Stimulated activated CD4-positive, alpha-beta T cell treated with anti-CD3 and anti-CD28 coated beads, Interleukin-4, amount 100 ng/mL, for 4 hours (primary cell): ENCODE results near the gene STX18.
"Not testable (repeated sequence)": the region's sequence is repeated elsewhere in the genome, so short reads cannot be mapped to it uniquely, and the experiment has no call there.

Experiments
- DNase-seq, 2 experiments: peaks; one replicate each; pipeline ENCODE4 v3.0.0-alpha.2; 2020

Gene STX18

DNA sequence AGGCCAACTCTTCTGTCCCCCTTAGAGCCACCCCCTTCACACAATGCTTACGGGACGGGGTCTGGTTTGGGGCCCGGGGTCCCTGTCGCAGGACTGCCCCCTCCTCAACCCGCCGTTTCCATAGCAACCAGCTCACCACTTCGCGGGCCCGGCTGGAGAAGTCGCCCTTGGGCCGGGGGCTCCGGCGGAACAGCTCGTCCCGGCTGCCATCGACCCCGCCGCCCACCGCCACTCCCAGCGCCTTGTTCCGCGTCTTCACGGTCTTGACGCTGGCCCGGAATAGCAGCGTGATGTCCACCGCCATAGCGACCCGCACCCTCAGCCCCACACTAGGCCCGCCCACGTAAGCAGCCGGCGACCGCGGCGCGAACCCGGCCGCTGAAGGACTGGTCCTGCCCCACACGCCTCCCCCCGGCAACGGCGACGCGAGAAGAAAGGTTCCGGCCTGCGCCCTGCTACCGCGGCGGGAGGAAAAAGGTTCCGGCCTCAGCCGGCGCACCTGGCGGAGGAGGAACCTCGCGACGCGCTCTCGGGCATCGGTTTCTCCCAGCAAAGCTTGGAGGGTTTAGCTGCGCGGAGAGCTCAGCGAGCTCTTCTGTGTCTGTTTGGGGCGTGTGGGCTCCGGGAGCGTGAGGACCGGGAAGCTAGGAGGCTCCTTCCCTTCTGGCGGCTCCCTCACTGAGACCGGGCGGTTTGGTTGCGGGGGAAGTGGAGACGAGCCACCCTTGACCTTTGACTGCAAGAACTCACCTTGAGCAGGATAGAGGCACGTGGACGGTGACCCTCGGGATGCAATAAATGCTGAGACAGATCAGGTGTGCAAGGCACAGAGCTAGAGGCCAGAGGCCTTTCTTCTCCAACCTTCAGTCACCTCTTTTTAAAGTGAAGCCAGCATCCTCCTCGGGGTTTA, at the start of gene STX18:
STX18 (minus strand) TSS at position 388 of the 910 bp plus-strand sequence; CDS start at position 304, 84 bp downstream.
- DNase-seq: peak; percentile 82 to 88

DNA sequence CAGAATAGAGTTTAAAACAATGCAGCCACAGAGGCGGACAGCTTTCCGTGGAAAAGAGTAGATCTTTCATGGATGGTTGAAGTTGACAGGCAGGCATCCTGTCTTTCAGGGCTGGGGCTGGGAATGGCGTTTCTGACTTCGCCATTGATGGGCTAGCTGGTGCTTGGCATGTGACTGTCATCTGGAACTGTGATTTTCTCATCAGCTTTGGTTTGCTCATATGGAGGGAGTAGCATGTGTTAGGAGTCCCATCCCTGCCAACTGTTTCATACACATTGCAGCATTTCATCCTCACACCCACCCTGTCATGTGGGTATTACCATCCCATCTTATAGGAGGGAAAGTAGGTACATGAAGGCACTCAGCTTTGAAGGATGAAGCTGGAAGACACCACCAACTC, 49.2 kb upstream of the STX18 start:
- DNase-seq: no peak

DNA sequence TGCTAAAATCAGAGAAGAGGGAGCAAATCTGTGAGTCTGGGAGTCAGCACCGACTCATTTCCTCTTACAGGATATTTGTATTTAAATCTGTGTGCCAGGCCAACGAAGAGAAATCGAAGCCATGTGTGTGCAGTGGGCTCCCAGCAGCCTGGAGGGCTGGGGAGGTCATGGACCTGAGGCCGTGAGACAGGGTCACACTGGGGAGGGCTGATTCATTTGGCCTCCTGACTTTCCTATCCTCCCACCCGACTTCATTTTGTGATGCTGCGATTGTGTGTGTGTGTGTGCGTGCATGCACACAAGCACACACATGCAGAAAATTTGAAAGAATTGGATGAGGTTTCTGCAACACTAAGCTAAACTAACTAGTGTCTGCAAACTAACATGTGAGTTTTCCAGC, 48.7 kb upstream of the STX18 start:
- no peak for DNase-seq

DNA sequence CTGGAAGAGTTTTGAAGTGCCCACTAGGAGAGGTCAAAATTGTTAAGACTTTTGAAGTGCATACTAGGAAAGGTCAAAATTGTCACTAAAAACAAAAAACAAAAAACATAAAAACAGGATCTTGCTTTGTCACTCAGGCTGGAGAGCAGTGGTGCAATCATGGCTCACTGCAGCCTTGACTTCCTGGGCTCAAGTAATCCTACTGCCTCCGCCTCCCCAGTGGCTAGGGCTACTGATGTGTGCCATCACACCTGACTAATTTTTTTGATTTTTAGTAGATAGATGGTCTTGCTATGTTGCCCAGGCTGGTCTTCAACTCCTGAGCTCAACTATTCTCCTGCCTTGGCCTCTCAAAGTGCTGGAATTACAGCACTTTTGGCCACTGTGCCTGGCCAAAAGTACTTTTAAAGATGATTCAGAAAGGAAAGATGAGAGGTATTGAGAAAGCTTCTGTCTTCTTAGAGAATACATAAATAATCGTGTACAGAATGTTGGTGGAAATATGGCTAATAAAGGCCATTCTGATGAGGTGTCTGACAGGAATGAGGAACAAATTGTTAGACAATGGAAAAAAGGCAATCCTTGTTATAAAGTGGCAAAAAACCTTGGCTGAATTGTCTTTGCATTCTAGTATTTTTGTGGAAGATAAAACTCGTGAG, 43.3 kb upstream of the STX18 start:
- DNase-seq: no peak

DNA sequence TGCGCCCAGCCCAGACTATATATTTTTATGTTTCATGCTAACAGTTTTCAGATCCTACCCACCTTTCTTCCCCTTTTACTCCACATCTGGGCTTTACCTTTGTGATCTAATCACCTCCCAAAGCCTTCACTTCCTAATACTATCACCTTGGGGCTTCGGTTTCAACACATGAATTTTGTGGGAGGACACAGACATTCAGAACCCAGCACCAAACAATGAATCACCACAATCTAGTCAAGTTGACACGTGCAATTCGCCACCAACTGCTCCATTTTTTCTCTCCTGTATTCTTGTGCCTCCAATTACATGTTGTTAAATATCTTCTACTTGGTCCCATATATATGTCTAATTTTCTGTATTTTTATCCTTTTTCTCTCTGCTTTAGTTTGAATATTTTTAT, 41.8 kb upstream of the STX18 start:
- no peak for DNase-seq

DNA sequence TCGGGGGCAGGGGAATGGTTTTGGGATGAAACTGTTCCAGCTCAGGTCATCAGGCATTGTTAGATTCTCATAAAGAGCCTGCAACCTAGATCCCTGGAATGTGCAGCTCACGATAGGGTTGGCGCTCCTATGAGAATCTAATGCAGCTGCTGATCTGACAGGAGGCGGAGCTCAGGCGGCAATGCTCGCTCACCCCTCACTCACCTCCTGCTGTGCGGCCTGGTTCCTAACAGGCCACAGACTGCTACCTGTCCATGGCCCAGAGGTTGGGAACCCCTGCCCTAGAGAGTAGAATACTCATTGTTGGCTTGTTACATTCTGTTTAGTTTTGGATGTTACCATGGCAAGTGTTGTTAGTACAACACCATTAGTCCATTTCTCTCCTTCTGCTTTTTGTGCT, 40.8 kb upstream of the STX18 start:
- no peak for DNase-seq

DNA sequence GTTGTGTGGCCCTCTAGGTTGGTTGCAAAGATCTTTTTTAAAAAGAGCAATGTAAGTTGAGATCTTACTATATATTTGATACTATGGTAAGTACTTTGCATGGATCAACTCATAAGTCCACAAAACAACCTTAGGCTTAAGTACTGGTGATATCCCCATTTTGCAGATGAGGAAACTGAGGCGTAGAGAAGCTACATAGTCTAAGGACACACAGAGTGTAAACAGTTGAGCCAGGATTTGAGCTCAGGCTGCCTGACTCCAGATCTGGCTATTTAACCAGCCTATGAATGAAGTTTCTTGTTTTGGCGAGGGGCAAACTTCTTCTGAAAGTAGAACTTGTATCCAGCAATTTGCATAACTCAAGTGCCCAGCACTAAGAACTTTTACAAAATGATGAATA, 38.6 kb upstream of the STX18 start:
- no peak for DNase-seq

DNA sequence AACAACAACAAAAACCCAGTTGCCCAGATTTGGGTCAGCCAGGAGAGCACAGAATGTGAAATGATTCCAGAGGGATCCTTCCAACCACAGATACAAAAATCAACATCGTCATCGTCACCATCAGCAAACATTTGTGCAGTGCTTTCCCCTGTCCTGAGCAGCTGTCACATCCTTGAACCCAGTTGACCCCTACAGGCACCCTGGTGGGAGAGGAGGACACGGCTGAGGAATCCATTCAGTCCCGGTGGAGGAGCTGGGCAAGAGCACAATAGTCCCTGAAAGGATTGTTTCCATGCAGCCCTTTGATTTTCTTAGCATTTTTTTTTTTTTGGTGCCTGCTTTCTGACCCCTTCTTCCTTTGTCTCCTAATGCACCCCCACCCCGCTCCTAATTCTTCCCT, 37.1 kb upstream of the STX18 start:
- DNase-seq: no peak

DNA sequence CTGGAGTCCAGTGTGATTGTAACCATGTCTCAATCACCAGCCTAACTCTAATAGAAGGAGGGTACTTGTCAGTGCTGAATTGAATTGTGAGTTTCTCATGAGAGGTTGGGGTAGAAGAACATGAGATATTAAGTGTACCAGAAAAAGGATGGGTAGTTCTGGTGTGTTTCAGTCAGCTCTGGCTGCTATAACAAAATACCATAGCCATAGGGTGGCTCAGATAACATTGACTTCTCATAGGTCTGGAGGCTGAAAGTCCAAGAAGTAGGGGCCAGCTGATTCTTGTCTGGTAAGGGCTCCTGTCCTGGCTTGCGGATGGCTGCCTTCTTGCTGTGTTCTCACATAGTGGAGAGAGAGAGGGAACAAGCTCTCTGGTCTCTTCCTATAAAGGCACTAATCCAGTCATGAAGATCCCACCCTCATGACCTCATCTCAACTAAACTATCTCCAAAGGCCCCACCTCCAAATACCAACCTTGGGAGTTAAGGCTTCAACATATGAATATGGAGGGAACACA, 35.6 kb upstream of the STX18 start:
- no peak for DNase-seq

DNA sequence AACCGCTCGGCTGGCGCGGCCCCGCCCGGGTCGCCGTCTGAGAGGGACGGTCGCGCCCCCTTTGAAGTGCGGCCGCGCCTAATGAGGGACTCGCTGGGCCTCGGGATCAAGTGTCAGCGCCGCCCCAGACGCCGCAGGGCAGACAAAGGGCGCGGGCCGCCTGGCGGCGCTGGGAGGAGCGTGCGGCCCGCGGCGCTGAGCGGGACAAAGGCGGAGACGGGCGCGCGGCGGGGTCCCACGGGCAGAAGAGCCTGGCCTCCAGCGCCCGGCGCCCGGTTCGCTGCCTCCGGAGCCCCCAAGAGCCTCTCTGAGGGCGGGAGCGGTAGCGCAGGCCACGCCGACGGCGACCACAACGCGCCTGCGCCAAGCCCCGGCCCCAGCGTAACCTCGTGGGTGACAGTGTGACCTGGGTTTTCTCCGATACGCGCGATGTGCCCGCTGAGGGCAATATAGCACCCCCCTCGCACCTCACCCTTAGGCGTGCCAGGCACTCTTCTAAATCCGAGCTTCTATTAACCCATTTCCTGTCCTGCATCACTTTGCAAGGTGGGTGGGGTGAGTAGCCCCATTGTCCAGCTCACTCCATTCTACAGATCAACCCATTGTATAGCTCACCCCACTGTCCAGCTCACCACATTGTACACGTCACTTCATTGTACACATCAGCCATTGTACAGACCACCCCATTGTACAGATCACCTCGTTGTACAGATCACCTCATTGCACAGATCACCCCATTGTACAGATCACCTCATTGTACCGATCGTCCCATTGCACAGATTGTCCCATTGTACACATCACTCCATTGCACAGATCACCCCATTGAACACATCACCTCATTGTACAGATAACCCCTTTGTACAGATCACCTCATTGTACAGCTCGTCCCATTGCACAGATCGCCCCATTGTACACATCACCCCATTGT, 33.7 kb upstream of the STX18 start:
- DNase-seq: peak; percentile 65 to 68

DNA sequence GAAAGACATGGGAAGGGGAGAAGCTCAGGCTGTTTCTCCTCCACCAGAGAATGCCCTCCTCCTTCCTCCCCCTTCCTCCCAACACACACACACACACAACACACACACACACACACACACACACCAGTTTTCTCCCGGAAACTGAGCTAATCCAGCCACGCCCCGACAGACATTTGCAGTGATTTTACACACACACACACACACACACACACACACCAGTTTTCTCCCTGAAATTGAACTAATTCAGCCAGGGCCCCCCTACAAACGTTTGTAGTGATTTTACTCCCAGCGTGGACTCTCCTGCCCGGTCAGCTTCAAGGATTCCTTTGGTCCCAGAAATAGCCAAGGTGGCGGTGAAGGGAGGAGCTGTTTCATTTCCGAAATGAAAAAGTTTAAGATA, 32.9 kb upstream of the STX18 start:
- peak in 1 of 2 experiments; percentile 19 for DNase-seq

DNA sequence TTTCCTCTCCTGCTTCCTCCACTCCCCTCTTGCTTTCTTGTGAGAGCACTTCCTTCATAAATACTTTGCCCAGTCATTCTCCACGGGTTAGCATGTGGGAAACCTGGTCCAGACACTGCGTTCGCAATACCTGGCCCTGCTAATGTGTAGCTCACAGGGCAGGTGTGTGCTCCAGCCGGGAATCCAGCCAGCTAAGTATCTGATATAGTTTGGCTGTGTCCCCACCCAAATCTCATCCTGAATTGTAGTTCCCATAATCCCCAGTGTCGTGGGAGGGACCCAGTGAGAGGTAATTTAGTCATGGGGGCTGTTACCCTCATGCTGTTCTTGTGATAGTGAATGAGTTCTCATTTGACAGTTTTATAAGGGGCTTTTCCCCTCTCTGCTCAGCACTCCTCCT, 32.2 kb upstream of the STX18 start:
- no peak for DNase-seq

DNA sequence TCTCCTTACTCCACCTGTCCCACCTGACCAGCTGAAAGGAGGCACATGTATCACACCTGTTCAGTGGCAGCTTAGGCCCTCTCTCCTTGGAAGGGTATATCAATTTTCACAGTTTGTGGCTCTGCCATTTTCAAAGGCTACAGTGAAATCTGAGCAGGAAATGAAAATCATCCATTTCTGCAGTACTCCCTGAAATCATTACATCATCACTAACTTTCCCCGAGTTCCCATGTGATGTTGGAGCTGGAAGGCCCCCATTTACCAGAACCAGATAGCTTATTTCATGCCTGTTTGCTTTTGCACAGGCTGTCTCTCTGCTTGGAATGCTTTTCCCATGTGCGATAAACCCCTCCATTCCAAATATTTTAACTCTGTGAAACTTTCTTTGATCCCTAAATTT, 31.0 kb upstream of the STX18 start:
- no peak for DNase-seq

DNA sequence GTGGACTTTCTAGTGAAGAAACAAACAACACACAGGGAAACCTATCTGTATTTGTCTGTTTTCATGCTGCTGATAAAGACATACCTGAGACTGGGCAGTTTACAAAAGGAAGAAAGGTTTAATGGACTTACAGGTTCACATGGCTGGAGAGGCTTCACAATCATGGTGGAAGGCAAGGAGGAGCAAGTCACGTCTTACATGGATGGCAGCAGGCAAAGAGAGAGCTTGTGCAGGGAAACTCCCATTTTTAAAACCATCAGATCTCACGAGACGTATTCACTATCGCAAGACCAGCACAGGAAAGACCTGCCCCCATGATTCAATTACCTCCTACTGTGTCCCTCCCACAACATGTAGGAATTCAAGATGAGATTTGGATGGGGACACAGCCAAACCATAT, 28.0 kb upstream of the STX18 start:
- not testable (repeated sequence) for DNase-seq

DNA sequence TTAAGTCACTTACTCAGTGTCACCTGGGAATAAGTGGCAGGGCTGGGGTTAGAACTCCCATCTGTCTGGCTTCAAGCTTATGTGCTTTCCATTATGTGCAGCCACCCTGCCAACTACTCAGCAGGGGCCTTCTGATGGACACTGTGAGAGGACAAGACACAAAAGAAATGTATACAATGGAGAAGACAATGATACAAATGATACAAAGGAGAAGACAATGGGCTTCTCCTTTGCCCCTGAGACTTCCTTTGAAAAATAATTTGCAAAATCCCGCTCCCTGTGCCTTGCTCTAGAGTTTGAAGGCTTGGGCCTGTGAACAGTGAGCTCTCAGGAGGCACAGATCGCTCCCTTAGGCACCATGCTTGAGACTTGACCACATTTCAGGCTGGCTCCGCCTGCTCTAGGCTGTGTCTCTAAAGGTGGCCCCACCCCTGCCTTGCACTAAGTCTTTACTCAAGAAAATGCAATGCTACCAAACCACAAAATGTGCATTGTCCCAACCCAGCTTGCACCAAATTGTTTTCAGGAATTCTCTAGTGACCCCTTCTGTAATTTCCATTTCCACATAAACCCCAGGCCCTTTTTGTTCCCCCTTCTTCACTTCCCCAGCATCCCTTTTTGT, 27.1 kb upstream of the STX18 start:
- DNase-seq: no peak

DNA sequence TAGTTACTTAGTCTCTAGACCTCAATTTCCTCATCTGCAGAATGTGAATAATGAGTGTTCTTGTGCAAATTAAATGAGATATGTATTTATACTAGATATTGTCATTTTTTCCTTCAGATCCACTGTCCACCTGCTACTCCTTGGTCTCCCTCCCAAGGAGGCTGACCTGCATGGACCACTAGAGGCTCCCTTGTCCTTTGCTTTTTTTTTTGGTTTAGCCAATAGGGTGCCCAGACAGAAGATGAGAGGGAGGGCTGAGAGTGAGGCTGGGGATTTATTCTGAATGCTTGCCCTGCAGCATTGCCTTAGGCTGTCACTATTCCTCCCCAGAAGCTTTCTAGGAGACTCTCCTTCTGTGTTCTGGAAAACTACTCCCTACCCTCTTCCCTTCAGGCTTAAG, 24.5 kb upstream of the STX18 start:
- DNase-seq: not testable (repeated sequence)

DNA sequence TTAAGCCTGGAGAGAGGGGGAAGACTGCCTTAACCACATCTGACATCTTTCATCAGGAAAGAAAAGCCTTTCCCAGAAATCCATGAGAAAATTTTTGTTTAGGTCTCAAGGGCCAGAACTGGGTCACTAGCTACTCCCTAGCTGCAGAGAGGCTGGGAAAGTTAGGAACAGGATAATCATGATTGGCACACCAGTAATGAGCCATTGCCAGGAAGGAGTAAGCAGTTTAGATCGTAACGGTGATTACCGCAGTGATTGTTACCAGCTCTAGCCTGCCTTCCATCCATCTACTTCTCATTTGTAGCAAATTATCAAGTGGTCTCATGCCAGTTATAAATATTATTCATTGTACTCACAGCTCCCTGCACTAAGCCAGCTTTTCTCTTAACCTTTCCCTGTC, 22.7 kb upstream of the STX18 start:
- DNase-seq: no peak

DNA sequence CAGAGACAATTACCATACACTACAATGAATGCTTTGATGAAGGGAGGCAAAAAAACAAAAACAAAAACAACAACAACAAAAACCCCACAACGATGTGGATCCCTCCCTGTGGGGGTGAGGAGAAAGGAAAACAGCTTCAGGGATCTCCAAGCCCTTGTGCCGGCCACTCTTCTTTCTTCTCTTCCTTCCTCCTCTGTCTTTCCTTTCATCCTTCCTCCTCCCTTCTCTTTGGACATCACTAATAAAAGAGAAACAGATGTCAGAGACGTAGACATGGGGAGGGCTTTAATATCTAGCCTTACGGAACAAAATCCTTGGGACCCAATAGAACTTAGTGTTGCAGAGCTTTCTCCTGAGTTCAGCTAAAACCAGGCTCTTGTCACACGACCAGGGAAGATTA, 18.8 kb upstream of the STX18 start:
- no peak for DNase-seq

DNA sequence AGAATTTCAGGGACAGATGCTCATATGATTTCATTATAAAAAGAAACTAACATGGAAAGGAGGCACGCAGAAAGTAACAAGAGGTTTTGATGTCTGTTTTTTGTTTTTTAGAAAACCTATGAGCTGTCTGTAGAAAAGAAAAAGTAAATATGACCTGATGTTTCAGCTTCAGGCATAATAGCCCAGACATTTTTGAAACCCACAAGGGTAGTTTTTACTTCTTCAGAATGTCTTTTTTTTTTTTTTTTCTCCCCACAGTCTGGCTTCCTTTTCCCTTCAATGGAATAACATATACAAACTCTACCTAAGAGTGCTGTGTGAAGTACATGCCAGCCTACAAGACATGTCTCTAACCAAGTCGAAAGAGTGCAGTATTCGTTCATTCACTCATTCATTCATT, 18.3 kb upstream of the STX18 start:
- DNase-seq: no peak

DNA sequence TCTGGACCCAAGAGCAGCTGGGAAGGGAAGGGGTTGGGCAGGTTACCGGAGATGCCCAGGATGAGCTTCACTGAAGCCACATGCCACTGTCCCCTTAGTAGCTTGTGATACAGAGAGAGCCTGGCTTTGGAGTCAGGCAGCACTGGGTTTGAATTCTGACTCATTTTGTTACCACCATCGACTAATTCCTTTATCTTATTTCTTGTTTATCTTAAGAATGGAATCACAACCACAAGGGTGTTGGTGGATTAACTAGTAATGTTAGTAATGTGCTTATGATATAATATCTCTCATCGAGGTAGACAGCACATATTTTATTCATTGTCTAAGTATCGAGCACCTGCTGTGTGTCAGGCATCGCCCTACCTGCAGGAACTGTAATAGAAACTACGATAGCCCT, 17.7 kb upstream of the STX18 start:
- no peak for DNase-seq

DNA sequence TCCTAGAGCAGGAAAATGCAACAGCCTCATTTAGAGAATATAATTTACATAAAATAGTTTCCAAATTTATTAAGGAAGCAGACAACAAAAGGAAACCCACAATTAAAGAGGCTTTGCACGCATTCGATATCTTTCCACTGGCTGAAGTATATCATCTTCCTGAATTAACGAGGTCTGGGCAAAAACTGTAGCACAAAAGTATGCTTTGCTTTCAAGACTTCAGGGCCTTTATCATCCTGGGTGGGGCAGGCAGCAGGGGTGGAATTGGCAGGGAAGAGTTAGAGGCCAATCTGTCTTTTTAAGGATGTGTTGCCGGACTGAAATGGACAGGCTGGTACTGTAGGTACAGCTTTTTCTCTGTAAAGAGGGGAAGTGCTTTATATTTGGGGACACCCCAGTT, 17.0 kb upstream of the STX18 start:
- no peak for DNase-seq

DNA sequence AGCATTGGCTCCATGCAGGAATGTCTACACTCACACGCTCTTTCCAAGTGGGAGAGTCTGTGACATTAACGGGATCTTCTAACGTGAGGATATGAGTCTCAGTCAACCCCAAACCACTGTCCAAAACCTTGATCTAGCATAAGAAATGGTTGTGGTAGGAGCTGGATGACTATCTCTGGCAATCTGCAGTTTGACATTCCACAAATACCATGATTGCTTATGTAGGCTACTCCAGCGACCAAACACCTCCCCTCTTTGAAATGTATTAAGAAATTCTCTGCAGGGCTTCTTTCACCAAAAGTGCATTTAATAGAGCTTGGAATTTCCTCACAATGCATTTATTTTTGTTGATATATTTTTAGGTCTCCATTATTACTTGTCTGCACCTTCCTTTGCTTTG, 14.1 kb upstream of the STX18 start:
- DNase-seq: no peak

DNA sequence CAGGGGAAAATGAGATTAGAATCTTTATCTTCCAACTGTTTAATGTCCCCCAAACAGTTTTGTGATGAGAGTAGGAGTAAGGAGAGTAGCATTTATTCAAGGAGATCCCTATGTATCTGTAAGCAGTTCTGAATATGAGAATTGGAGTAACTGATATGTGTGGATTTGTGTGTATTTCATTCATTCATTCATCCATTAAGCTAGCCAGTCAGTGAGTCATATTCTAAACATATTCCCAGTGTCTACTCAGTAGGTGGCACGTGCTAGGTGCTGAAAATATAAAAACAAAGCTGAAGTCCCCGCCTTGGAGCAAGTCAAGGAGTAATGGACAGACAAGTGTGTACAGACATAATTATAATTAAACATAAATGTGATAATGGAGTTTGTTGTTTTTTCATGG, 12.4 kb upstream of the STX18 start:
- no peak for DNase-seq
